ENCODE data around the gene XRCC4.

Gene XRCC4

GRCh38 chr5:83270311-83270710 lies 193.0 kb downstream of the XRCC4 start:
- DNase-seq (ENCODE audit: extremely low spot score): no peak
- POLR2A ChIA-PET: no interaction called here
- CTCF ChIA-PET: no interaction called here
- TF ChIP-seq NFRKB (IDR thresholded peaks at IDR 0.05) (no peak), LEF1 (IDR thresholded peaks at IDR 0.05; ENCODE audit: borderline replicate concordance) (no peak), CTBP1 (IDR thresholded peaks at IDR 0.05; ENCODE audit: borderline replicate concordance) (no peak), ARNT (IDR thresholded peaks at IDR 0.05) (no peak), SUZ12 (IDR thresholded peaks at IDR 0.05) (no peak), FOXM1 (IDR thresholded peaks at IDR 0.05; ENCODE audit: borderline replicate concordance) (no peak), SP1 (IDR thresholded peaks at IDR 0.05) (no peak), ELF4 (IDR thresholded peaks at IDR 0.05) (no peak)

- no peak for DNase-seq (ENCODE audit: extremely low spot score)
- ChIA-PET POLR2A (no interaction called here), CTCF (no interaction called here)
- no peak for TF ChIP-seq FOXM1 (IDR thresholded peaks at IDR 0.05; ENCODE audit: borderline replicate concordance)
- no peak for TF ChIP-seq ELF4 (IDR thresholded peaks at IDR 0.05)
- TF ChIP-seq ARNT (IDR thresholded peaks at IDR 0.05): no peak
- TF ChIP-seq BHLHE40 (IDR thresholded peaks at IDR 0.05; ENCODE audit: borderline replicate concordance): no peak
- TF ChIP-seq ZNF384 (IDR thresholded peaks at IDR 0.05): no peak
- TF ChIP-seq L3MBTL2 (conservative IDR thresholded peaks at IDR 0.05): no peak
- no peak for TF ChIP-seq SUZ12 (IDR thresholded peaks at IDR 0.05)
- TF ChIP-seq PKNOX1 (IDR thresholded peaks at IDR 0.05): no peak
- TF ChIP-seq NFRKB (IDR thresholded peaks at IDR 0.05): no peak
- TF ChIP-seq LEF1 (IDR thresholded peaks at IDR 0.05; ENCODE audit: borderline replicate concordance): no peak
- no peak for TF ChIP-seq CTBP1 (IDR thresholded peaks at IDR 0.05; ENCODE audit: borderline replicate concordance)
These were observed 199.8 kb downstream of the XRCC4 start for GRCh38 chr5:83277154-83277553.

GRCh38 chr5:83277953-83278352 lies 200.6 kb downstream of the XRCC4 start:
- CTCF ChIA-PET: no interaction called here
- POLR2A ChIA-PET: no interaction called here
- no peak for DNase-seq (ENCODE audit: extremely low spot score)
- TF ChIP-seq TARDBP (IDR thresholded peaks at IDR 0.05) (no peak), ZNF384 (IDR thresholded peaks at IDR 0.05) (no peak), L3MBTL2 (conservative IDR thresholded peaks at IDR 0.05) (no peak), ARNT (IDR thresholded peaks at IDR 0.05) (no peak), SUZ12 (IDR thresholded peaks at IDR 0.05) (no peak), HDGF (IDR thresholded peaks at IDR 0.05; ENCODE audit: borderline replicate concordance) (no peak), SP1 (IDR thresholded peaks at IDR 0.05) (no peak), FOXK2 (IDR thresholded peaks at IDR 0.05) (no peak), PKNOX1 (IDR thresholded peaks at IDR 0.05) (no peak), BHLHE40 (IDR thresholded peaks at IDR 0.05; ENCODE audit: borderline replicate concordance) (no peak), FOXA1 (IDR thresholded peaks at IDR 0.05) (no peak), NFRKB (IDR thresholded peaks at IDR 0.05) (no peak), FOXM1 (IDR thresholded peaks at IDR 0.05; ENCODE audit: borderline replicate concordance) (no peak), LEF1 (IDR thresholded peaks at IDR 0.05; ENCODE audit: borderline replicate concordance) (no peak), ELF4 (IDR thresholded peaks at IDR 0.05) (no peak), CTBP1 (IDR thresholded peaks at IDR 0.05; ENCODE audit: borderline replicate concordance) (no peak)

GRCh38 chr5:83281176-83281575 lies 203.8 kb downstream of the XRCC4 start:
- TF ChIP-seq FOXM1 (IDR thresholded peaks at IDR 0.05; ENCODE audit: borderline replicate concordance) (no peak), CTBP1 (IDR thresholded peaks at IDR 0.05; ENCODE audit: borderline replicate concordance) (no peak), FOXK2 (IDR thresholded peaks at IDR 0.05) (no peak), HDGF (IDR thresholded peaks at IDR 0.05; ENCODE audit: borderline replicate concordance) (no peak), FOXA1 (IDR thresholded peaks at IDR 0.05) (no peak), L3MBTL2 (conservative IDR thresholded peaks at IDR 0.05) (no peak), TARDBP (IDR thresholded peaks at IDR 0.05) (no peak), BHLHE40 (IDR thresholded peaks at IDR 0.05; ENCODE audit: borderline replicate concordance) (no peak), NFRKB (IDR thresholded peaks at IDR 0.05) (no peak), PKNOX1 (IDR thresholded peaks at IDR 0.05) (no peak), ELF4 (IDR thresholded peaks at IDR 0.05) (no peak), LEF1 (IDR thresholded peaks at IDR 0.05; ENCODE audit: borderline replicate concordance) (no peak), SP1 (IDR thresholded peaks at IDR 0.05) (no peak), SUZ12 (IDR thresholded peaks at IDR 0.05) (no peak), ZNF384 (IDR thresholded peaks at IDR 0.05) (no peak), ARNT (IDR thresholded peaks at IDR 0.05) (no peak)
- POLR2A ChIA-PET: no interaction called here
- no peak for DNase-seq (ENCODE audit: extremely low spot score)
- CTCF ChIA-PET: no interaction called here

GRCh38 chr5:83281658-83282057 lies 204.3 kb downstream of the XRCC4 start:
- TF ChIP-seq CTBP1 (IDR thresholded peaks at IDR 0.05; ENCODE audit: borderline replicate concordance) (no peak), LEF1 (IDR thresholded peaks at IDR 0.05; ENCODE audit: borderline replicate concordance) (no peak), FOXA1 (IDR thresholded peaks at IDR 0.05) (no peak), L3MBTL2 (conservative IDR thresholded peaks at IDR 0.05) (no peak), SUZ12 (IDR thresholded peaks at IDR 0.05) (no peak), HDGF (IDR thresholded peaks at IDR 0.05; ENCODE audit: borderline replicate concordance) (no peak), BHLHE40 (IDR thresholded peaks at IDR 0.05; ENCODE audit: borderline replicate concordance) (no peak), NFRKB (IDR thresholded peaks at IDR 0.05) (no peak), ZNF384 (IDR thresholded peaks at IDR 0.05) (no peak), SP1 (IDR thresholded peaks at IDR 0.05) (no peak), FOXM1 (IDR thresholded peaks at IDR 0.05; ENCODE audit: borderline replicate concordance) (no peak)
- CTCF ChIA-PET: no interaction called here
- DNase-seq (ENCODE audit: extremely low spot score): no peak
- POLR2A ChIA-PET: no interaction called here

- ChIA-PET CTCF (no interaction called here), POLR2A (no interaction called here)
- DNase-seq (ENCODE audit: extremely low spot score): no peak
- TF ChIP-seq LEF1 (IDR thresholded peaks at IDR 0.05; ENCODE audit: borderline replicate concordance) (no peak), SP1 (IDR thresholded peaks at IDR 0.05) (no peak), CTBP1 (IDR thresholded peaks at IDR 0.05; ENCODE audit: borderline replicate concordance) (no peak)
These were observed 206.4 kb downstream of the XRCC4 start for GRCh38 chr5:83283761-83284160.
